B cell (primary cell): Measurements from ENCODE around the gene UQCR10. TPM values are rescaled to one million over a fixed set of nuclear protein-coding genes. Genes with fewer than 3 reads are reported as not detected.

Source experiments
- ATAC-seq: fragments of 200-7000 bp; cut with Tn5 transposase; one replicate; pipeline ENCODE4 v1.10.0; 2021; ENCODE audit warnings: low read depth, mild to moderate bottlenecking, moderate number of reproducible peaks, moderate library complexity
- CTCF ChIA-PET: fragments of 350-600 bp; sonication (Branson Sonifier 250); formaldehyde crosslinking; loops from one replicate; lab custom pipeline; 2021; ENCODE audit warnings: antibody characterized with exemption, inconsistent platforms; lab: Charles Lee
- POLR2A ChIA-PET: fragments of 350-600 bp; sonication (Branson Sonifier 250); formaldehyde crosslinking; loops from one replicate; lab custom pipeline; 2021; ENCODE audit warnings: antibody characterized with exemption; lab: Charles Lee
- DNase-seq: peaks from one replicate; pipeline ENCODE4 v3.0.0; 2013
- H2AFZ ChIP-seq: 2 replicates; pipeline ENCODE4 v1.6.1; 2012; ENCODE audit warnings: mild to moderate bottlenecking, low read depth, low read length; ENCODE audit not compliant: insufficient read depth, poor library complexity, severe bottlenecking
- H3K27ac ChIP-seq, 2 donors: 1 replicate in 1 of 2; 2 replicates in 1 of 2; pipeline ENCODE4 v1.5.1; 2012 to 2013; ENCODE audit warnings: low read length in 2 of 2, mild to moderate bottlenecking in 2 of 2, moderate library complexity in 1 of 2
- H3K27me3 ChIP-seq, 4 experiments: fragments of 200-600 bp in 1 of 4; sonication (generic) in 1 of 4; replicated peaks in 1 of 4; 1 replicate in 2 of 4; 2 replicates in 2 of 4; pipeline versions ENCODE4 v1.6.1 to v1.7.0; 2013 to 2016; ENCODE audit warnings: low read length in 3 of 4, mild to moderate bottlenecking in 2 of 4, mixed read lengths in 1 of 4, moderate library complexity in 1 of 4; ENCODE audit not compliant: insufficient read depth in 4 of 4, control insufficient read depth in 3 of 4; ENCODE audit errors: control extremely low read depth in 1 of 4
- H3K36me3 ChIP-seq, 2 experiments: replicated peaks in 1 of 2; 1 replicate in 1 of 2; 2 replicates in 1 of 2; pipeline versions ENCODE4 v1.6.1 to v1.7.1; 2013; ENCODE audit warnings: low read length in 1 of 2; ENCODE audit not compliant: insufficient read depth in 2 of 2, control insufficient read depth in 1 of 2; ENCODE audit errors: control extremely low read depth in 1 of 2, extremely low read depth in 1 of 2
- H3K4me1 ChIP-seq, 2 donors: fragments of 200-600 bp in 1 of 2; sonication (generic) in 1 of 2; 1 replicate in 1 of 2; 2 replicates in 1 of 2; pipeline versions ENCODE4 v1.5.1 to v1.6.1; 2013 to 2017; ENCODE audit warnings: low read length in 2 of 2; ENCODE audit not compliant: control insufficient read depth in 2 of 2, insufficient read depth in 2 of 2
- H3K4me2 ChIP-seq: replicated peaks from 2 replicates; pipeline ENCODE3; 2012; ENCODE audit warnings: mild to moderate bottlenecking, low read depth, low read length; ENCODE audit not compliant: poor library complexity, severe bottlenecking
- H3K4me3 ChIP-seq, 5 experiments: fragments of 200-600 bp in 1 of 5; sonication (generic) in 1 of 5; 1 replicate in 3 of 5; 2 replicates in 2 of 5; pipeline versions ENCODE4 v1.5.1 to v1.7.0; 2011 to 2016; ENCODE audit warnings: low read length in 4 of 5, mild to moderate bottlenecking in 4 of 5, low read depth in 2 of 5, control low read depth in 1 of 5, moderate library complexity in 1 of 5; ENCODE audit not compliant: insufficient read depth in 1 of 5; ENCODE audit errors: control extremely low read depth in 1 of 5, extremely low read depth in 1 of 5
- H3K79me2 ChIP-seq: fragments of 200-600 bp; sonication (generic); one replicate; pipeline ENCODE4 v1.6.0; 2016; ENCODE audit warnings: low read length; ENCODE audit not compliant: control insufficient read depth, insufficient read depth
- H3K9ac ChIP-seq: fragments of 200-600 bp; sonication (generic); 2 replicates; pipeline ENCODE4 v1.6.1; 2017; ENCODE audit warnings: mild to moderate bottlenecking, low read length, moderate library complexity
- H3K9me3 ChIP-seq, 3 donors: one replicate each; pipeline versions ENCODE4 v1.6.1 to v1.7.1; 2013; ENCODE audit warnings: low read length in 2 of 3; ENCODE audit not compliant: control insufficient read depth in 2 of 3, insufficient read depth in 1 of 3; ENCODE audit errors: control extremely low read depth in 1 of 3
- H4K20me1 ChIP-seq: 2 replicates; pipeline ENCODE4 v1.6.0; 2012; ENCODE audit warnings: mild to moderate bottlenecking, low read length; ENCODE audit not compliant: insufficient read depth, control insufficient read depth, poor library complexity, severe bottlenecking
- H3K27ac Mint-ChIP-seq: one replicate; pipeline ENCODE4 v1.8.0; 2021; ENCODE audit warnings: mixed read lengths
- H3K27me3 Mint-ChIP-seq: one replicate; pipeline ENCODE4 v1.8.0; 2021; ENCODE audit warnings: mixed read lengths
- H3K4me1 Mint-ChIP-seq: one replicate; pipeline ENCODE4 v1.8.0; 2021; ENCODE audit warnings: mixed read lengths
- H3K4me3 Mint-ChIP-seq: one replicate; pipeline ENCODE4 v1.8.0; 2021; ENCODE audit warnings: mixed read lengths
- H3K9me3 Mint-ChIP-seq: one replicate; pipeline ENCODE4 v1.8.0; 2022; ENCODE audit warnings: mixed read lengths; ENCODE audit not compliant: insufficient read depth
- EZH2 ChIP-seq: IDR thresholded peaks from 2 replicates; pipeline ENCODE4 v1.6.1; 2012; ENCODE audit warnings: borderline replicate concordance, low read depth, mild to moderate bottlenecking, moderate library complexity, low read length; ENCODE audit not compliant: insufficient read depth, poor library complexity, severe bottlenecking
- WGBS: methylation state at CpG from one replicate; pipeline ENCODE4 v1.1.5; 2013; ENCODE audit warnings: missing lambda C conversion rate; ENCODE audit not compliant: insufficient coverage; 5-methylcytosine and 5-hydroxymethylcytosine counted together
- intact Hi-C: fragments of 100-400 bp; cut with micrococcal nuclease; formaldehyde crosslinking; loops from one replicate; pipeline ENCODE4 v1.10.0; 2022
- polyA plus RNA-seq: library from polyadenylated mRNA; depleted of rRNA; stranded (reverse); fragments of >200 nt; gene quantifications from 2 replicates; pipeline ENCODE4 v1.2.3, GENCODE V29; 2012
- total RNA-seq, 2 donors: library from RNA; stranded (reverse); fragments of 120-200 nt in 1 of 2; gene quantifications; 1 replicate in 1 of 2; 2 replicates in 1 of 2; pipeline versions ENCODE4 v1.2.3 to v1.2.4, GENCODE V29; 2013 to 2022
- TF ChIP-seq, protein P1 (sequence below): fragments of 200-600 bp; IDR thresholded peaks from one replicate; pipeline ENCODE4 v1.8.0; 2022; ENCODE audit warnings: antibody characterized with exemption, mild to moderate bottlenecking

Gene UQCR10
- total and polyA plus RNA-seq, 2 donors (not counting 1 experiment from before 2014, with no cell fraction given): 41.0 to 67.6 TPM

DNA sequence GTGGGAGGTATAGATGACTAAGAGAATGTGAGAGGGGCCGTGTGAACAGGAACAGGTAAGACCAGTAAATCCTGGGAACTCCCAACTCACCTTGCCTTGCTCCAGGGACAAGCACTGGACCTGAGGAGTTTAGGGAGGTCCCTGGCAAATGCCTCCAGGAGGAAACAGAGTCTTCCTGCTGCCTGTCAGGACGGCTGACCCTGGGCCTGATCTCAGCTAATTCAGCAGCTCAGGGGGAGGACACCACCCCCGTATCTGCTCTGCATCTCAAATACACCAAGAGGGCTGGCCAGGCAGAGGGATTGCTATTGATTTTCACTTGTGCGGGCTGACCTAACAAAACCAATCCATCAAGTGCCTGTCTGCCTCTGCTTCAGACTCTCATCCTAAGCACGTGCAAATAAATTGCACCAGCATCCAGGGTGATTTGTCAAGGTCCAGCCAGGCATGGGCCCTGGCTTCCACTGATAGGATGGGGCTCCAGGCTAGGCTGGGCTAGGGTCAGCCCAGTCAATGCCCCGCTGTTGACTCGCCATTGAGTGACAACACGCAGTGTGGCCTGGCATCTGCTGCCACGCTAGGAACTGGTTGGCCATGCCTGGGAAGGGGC lies 20.3 kb downstream of the UQCR10 start:
- ChIA-PET CTCF (no interaction called here), POLR2A (no interaction called here)
- Mint-ChIP-seq H3K4me3 (no peak overlapping the region), H3K27me3 (no peaks in the 10 kb centered on the region), H3K9me3 (no peaks in the 10 kb centered on the region), H3K27ac (no peak overlapping the region), H3K4me1 (peaks cover 5% of the 10 kb centered on the region)
- H3K9ac ChIP-seq: no peak overlapping the region
- ATAC-seq: no peak
- H3K9me3 ChIP-seq: no peaks in the 10 kb centered on the region
- peaks cover 0 to 5% of the 10 kb centered on the region in 2 donors for H3K4me1 ChIP-seq
- no peak for TF ChIP-seq EZH2
- TF ChIP-seq, protein P1, sequence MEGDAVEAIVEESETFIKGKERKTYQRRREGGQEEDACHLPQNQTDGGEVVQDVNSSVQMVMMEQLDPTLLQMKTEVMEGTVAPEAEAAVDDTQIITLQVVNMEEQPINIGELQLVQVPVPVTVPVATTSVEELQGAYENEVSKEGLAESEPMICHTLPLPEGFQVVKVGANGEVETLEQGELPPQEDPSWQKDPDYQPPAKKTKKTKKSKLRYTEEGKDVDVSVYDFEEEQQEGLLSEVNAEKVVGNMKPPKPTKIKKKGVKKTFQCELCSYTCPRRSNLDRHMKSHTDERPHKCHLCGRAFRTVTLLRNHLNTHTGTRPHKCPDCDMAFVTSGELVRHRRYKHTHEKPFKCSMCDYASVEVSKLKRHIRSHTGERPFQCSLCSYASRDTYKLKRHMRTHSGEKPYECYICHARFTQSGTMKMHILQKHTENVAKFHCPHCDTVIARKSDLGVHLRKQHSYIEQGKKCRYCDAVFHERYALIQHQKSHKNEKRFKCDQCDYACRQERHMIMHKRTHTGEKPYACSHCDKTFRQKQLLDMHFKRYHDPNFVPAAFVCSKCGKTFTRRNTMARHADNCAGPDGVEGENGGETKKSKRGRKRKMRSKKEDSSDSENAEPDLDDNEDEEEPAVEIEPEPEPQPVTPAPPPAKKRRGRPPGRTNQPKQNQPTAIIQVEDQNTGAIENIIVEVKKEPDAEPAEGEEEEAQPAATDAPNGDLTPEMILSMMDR: no peak
- peaks cover 0 to 36% of the 10 kb centered on the region in 2 experiments for H3K36me3 ChIP-seq
- no peak overlapping the region for H3K27ac ChIP-seq
- H3K27me3 ChIP-seq: no peaks in the 10 kb centered on the region
- WGBS: 95% methylated on average over 8 of the region's 9 CpGs
- H4K20me1 ChIP-seq: no peaks in the 10 kb centered on the region
- H3K4me2 ChIP-seq: no peak overlapping the region
- no peak for DNase-seq
- H3K4me3 ChIP-seq: no peak overlapping the region
- intact Hi-C loops: no loop called here
- no peak overlapping the region for H2AFZ ChIP-seq
- H3K79me2 ChIP-seq: no peaks in the 10 kb centered on the region

DNA sequence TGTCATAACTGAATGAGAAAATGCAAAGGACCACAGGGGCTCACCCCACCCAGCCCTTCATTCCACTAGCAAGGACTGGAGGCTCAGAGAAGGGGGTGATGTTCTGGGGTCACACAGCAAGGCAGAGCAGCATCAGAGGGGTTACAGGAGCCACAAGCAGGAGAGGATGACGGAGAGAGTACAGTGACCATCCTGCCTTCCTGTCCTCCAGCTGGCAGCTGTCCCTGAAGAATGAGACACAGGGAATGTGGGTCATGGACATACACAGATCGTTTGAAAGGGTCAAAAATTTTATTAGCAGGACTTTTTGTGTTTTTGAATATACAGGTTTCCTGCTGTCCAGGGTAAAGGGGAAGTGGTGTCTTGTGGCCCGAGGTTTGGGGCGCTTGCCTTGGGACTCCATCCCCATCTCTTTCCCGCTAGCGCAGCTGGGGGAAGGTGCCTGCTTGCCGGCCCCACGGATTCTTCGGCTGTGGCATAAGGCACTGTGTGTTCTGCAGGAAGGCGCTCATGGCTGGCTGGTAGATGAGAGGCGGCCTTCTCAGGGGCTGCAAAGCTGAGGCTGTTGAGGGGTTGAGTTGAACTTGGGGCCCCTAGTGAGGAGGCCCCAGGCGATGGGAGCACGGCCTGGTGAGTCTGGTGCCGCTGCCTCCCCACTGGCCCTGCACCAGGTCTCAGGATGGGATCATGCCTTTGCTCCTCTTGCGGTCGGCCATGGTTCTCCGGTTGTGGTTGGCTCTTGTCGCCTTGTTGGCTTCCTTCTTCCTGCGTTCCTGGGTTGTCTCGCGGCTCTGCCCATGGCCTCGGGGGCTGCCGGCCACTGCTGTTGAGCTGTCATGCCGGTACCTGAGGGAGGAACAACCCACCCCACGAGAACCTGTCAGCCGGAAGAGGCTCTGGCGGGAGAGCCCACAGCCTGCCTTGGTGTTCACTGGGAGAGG lies 21.4 kb downstream of the UQCR10 start:
- Histone ChIP-seq H3K27ac (no peak overlapping the region), H3K4me3 (no peak overlapping the region), H3K79me2 (no peaks in the 10 kb centered on the region), H3K4me1 (peaks cover 0 to 5% of the 10 kb centered on the region in 2 donors), H3K27me3 (no peaks in the 10 kb centered on the region), H3K36me3 (peaks cover 0 to 46% of the 10 kb centered on the region in 2 experiments), H2AFZ (no peak overlapping the region), H3K9ac (no peak overlapping the region), H3K9me3 (no peaks in the 10 kb centered on the region), H3K4me2 (no peak overlapping the region), H4K20me1 (no peaks in the 10 kb centered on the region)
- POLR2A ChIA-PET: no interaction called here
- TF ChIP-seq EZH2: no peak
- TF ChIP-seq, protein P1: no peak
- H3K27me3 Mint-ChIP-seq: no peaks in the 10 kb centered on the region
- peaks cover 5% of the 10 kb centered on the region for H3K4me1 Mint-ChIP-seq
- CTCF ChIA-PET: no interaction called here
- intact Hi-C loops: no loop called here
- no peak overlapping the region for H3K27ac Mint-ChIP-seq
- ATAC-seq (no peak), DNase-seq (no peak)
- 90% methylated on average over 27 of the region's 27 CpGs for WGBS
- H3K9me3 Mint-ChIP-seq: no peaks in the 10 kb centered on the region
- no peak overlapping the region for H3K4me3 Mint-ChIP-seq
